Psoas muscle (tissue), 8 donors: ENCODE measurements around the gene KCTD20. TPM values are rescaled to one million over a fixed set of nuclear protein-coding genes. Genes with fewer than 3 reads are reported as not detected.

Experiments used
- ATAC-seq, 4 donors: fragments of 200-7000 bp; cut with Tn5 transposase; one replicate each; pipeline ENCODE4 v1.9.1; 2020; ENCODE audit warnings: moderate library complexity in 3 of 4, mild to moderate bottlenecking in 2 of 4
- DNase-seq, 2 donors: peaks; one replicate each; pipeline ENCODE4 v3.0.0-alpha.2; 2020
- H3K27ac ChIP-seq: fragments of 200-600 bp; one replicate; pipeline ENCODE4 v1.8.0; 2022
- H3K27me3 ChIP-seq, 3 donors: fragments of 200-600 bp in 1 of 3; one replicate each; pipeline versions ENCODE4 v1.6.1 to v1.8.0; 2013 to 2022; ENCODE audit warnings: low read length in 2 of 3, mild to moderate bottlenecking in 2 of 3, moderate library complexity in 1 of 3; ENCODE audit not compliant: insufficient read depth in 3 of 3
- H3K36me3 ChIP-seq, 2 donors: fragments of 200-600 bp in 1 of 2; one replicate each; pipeline versions ENCODE4 v1.6.1 to v1.8.0; 2013 to 2022; ENCODE audit warnings: low read depth in 1 of 2, mild to moderate bottlenecking in 1 of 2, moderate library complexity in 1 of 2; ENCODE audit not compliant: insufficient read depth in 1 of 2
- H3K4me1 ChIP-seq: fragments of 200-600 bp; one replicate; pipeline ENCODE4 v1.8.0; 2022
- H3K4me3 ChIP-seq: fragments of 200-600 bp; one replicate; pipeline ENCODE4 v1.8.0; 2022; ENCODE audit warnings: mild to moderate bottlenecking
- H3K9me3 ChIP-seq: fragments of 200-600 bp; one replicate; pipeline ENCODE4 v1.8.0; 2022
- WGBS, 3 donors: extraction: QIAGEN DNeasy Blood & Tissue Kit; methylation state at CpG; one replicate each; pipeline versions ENCODE4 v1.1.6 to v1.1.7; 2013; 5-methylcytosine and 5-hydroxymethylcytosine counted together
- intact Hi-C, 2 donors: fragments of 100-400 bp; cut with DNase I; formaldehyde crosslinking; loops; one replicate each; pipeline versions ENCODE4 v1.11.0 to v1.14.2; 2022
- polyA plus RNA-seq, 3 donors: library from polyadenylated mRNA; stranded (reverse); fragments of 200-250 nt; gene quantifications; one replicate each; pipeline ENCODE4 v1.2.3, GENCODE V29; 2013
- total RNA-seq, 4 donors: library from RNA; stranded (reverse); fragmentation: NEBNext Ultra II Directional in 2 of 4; extraction: Animal tissue kit (Norgen Biotek cat#: 25700) in 2 of 4; gene quantifications; one replicate each; pipeline versions ENCODE4 v1.2.1 to v1.2.4, GENCODE V29; 2021 to 2023
- TF ChIP-seq, protein P1 (sequence below): fragments of 200-600 bp; IDR thresholded peaks from one replicate; pipeline ENCODE4 v1.8.0; 2022; ENCODE audit warnings: antibody characterized with exemption
- donor health status: healthy with polysubstance abuse.
- donor health status: DM: no; HTN: no; CAD: no; lungs with moderate emphysema.
- donor health status: Bipolar disorder and iron deficiency.
- donor health status: healthy.
- donor health status: DM: yes; HTN: yes; CAD: no.
- donor health status: DM: no; HTN: no; CAD: no.
- donor health status: DM: no; HTN: no; CAD: no.
- donor health status: DM: yes; HTN: yes; CAD: no.

The KCTD20 gene
- total and polyA plus RNA-seq, 7 donors: 11.6 to 44.4 (median 22.6) TPM

DNA sequence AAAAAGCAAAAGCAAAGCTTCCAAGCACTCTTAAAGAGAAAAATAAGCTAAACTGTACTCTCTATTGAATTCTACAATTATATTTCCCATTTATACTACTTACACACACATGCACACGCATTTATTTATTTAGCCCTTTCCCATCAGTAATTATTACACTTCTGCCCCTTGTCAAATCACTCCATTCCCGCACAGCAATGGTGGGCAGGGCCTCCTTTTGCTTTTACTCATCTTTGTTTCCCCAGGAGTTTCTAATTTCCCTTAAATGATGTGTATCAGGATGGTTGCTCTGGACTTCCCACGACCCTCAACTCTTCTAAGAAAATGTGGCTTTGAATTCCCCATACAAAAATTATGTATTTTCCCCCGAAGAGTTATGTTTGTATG lies 20.1 kb upstream of the KCTD20 start:
- Histone ChIP-seq H3K27ac (peak overlapping the region; percentile 83), H3K36me3 (no peaks in the 10 kb centered on the region), H3K4me1 (peaks cover 12% of the 10 kb centered on the region), H3K9me3 (no peaks in the 10 kb centered on the region), H3K4me3 (peak overlapping the region; percentile 69), H3K27me3 (no peaks in the 10 kb centered on the region)
- intact Hi-C loops: loop anchor here (1.0 to 10.0 kb wide), 4 partner anchors 20 to 332 kb away; partner anchors contain the start of genes KCTD20 (in 1 of the 2), PXT1 (in 1 of the 2) and STK38 (in 1 of the 2)
- TF ChIP-seq, protein P1, sequence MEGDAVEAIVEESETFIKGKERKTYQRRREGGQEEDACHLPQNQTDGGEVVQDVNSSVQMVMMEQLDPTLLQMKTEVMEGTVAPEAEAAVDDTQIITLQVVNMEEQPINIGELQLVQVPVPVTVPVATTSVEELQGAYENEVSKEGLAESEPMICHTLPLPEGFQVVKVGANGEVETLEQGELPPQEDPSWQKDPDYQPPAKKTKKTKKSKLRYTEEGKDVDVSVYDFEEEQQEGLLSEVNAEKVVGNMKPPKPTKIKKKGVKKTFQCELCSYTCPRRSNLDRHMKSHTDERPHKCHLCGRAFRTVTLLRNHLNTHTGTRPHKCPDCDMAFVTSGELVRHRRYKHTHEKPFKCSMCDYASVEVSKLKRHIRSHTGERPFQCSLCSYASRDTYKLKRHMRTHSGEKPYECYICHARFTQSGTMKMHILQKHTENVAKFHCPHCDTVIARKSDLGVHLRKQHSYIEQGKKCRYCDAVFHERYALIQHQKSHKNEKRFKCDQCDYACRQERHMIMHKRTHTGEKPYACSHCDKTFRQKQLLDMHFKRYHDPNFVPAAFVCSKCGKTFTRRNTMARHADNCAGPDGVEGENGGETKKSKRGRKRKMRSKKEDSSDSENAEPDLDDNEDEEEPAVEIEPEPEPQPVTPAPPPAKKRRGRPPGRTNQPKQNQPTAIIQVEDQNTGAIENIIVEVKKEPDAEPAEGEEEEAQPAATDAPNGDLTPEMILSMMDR: no peak
- DNase-seq (no peak), ATAC-seq (no peak)
- 12 to 15% (median 13%) methylated on average over 4 of the region's 4 CpGs for WGBS, 3 donors

DNA sequence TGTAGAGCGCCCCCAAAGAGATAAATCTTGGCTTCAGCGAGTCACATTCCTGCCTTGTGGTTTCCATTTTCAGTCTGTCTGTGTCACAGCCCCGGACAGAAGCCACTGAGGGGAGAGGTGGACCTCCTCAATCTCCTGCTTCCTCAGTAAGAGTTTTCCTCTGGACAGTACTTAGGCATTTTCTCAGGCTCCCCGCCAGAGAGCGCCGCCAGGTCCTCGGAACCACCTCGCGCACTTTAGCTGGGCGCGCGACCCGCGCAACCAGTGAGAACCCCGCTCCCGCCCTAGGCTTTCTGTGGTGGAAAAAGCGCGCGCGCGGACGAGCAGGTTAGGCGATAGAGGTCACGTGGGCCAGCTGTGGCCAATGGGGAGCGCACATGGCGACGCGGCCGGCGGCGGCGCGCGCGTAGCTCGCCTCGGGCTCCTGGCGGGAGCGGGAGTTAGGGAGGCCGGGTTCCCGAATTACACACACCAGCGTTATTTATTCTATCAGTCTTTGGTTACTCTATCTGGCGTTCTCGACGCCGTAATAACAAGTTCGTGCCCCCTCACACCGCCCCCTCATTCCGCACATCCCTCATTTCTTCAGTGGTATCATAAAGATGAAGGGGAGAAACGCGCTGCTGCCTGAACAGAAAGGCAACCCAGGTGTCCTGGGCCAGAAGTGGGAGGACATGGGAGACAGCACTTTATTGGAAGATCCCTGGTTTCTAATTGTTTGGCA lies 19.5 kb upstream of the KCTD20 start:
- peak; percentile 99 for DNase-seq
- intact Hi-C loops: loop anchor here (1.0 to 10.0 kb wide), 4 partner anchors 20 to 332 kb away; partner anchors contain the start of genes KCTD20 (in 1 of the 2), PXT1 (in 1 of the 2) and STK38 (in 1 of the 2)

DNA sequence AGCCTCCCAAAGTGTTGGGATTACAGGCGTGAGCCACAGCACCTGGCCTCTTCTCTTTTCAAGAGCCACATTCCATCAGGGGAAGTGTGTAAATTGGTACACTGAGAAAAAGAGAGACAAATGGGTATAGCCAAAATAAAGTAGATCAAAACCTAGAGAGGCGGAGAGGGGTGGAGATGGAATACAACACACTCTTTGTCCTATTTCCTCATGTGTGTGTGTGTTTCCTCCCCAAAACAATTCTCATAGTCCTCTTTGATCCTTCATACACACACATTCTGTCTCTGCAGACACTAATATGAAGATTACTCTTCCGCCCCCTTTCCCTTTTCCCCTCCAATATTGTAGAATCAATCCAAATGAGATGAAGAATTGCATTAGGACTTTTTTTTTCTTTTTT lies 16.2 kb upstream of the KCTD20 start:
- Histone ChIP-seq H3K36me3 (no peaks in the 10 kb centered on the region), H3K4me1 (peaks cover 12% of the 10 kb centered on the region), H3K27me3 (no peaks in the 10 kb centered on the region), H3K9me3 (no peaks in the 10 kb centered on the region), H3K27ac (no peak overlapping the region), H3K4me3 (no peak overlapping the region)
- TF ChIP-seq, protein P1: no peak
- no peak for DNase-seq
- intact Hi-C loops: loop anchor here in 1 of 2 donors (10.0 kb wide), 2 partner anchors 118 to 328 kb away; partner anchors contain the start of gene STK38
- 80 to 91% (median 91%) methylated on average over 3 of the region's 3 CpGs for WGBS, 3 donors
- ATAC-seq: no peak

More for the DNA sequence above, 19.5 kb upstream of the KCTD20 start:
- no peaks in the 10 kb centered on the region for H3K27me3 ChIP-seq
- ATAC-seq: peak; percentile 99 to 100 (median 100)
- peak overlapping the region; percentile 69 for H3K4me3 ChIP-seq
- H3K4me1 ChIP-seq: peaks cover 12% of the 10 kb centered on the region
- 0% methylated on average over 49 to 51 of the region's 51 CpGs for WGBS, 3 donors
- TF ChIP-seq, protein P1: peak; percentile 59
- H3K27ac ChIP-seq: peak overlapping the region; percentile 83
- no peaks in the 10 kb centered on the region for H3K9me3 ChIP-seq
- no peaks in the 10 kb centered on the region for H3K36me3 ChIP-seq

DNA sequence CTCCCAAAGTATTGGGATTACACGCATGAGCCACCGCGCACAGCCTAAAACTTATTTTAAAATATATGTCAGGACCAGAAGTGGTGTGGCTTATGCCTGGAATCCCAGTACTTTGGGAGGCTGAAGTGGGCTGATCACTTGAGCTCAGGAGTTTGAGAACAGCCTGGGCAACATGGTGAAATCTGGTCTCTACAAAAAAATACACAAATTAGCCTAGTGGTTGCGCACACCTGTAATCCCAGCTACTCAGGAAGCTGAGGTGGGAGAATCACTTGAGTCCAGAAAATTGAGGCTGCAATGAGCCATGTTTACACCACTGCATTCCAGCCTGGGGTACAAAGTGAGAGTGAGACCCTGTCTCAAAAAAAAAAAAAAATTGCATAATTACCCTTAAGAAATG lies 13.9 kb upstream of the KCTD20 start:
- peaks cover under 1% of the 10 kb centered on the region for H3K4me1 ChIP-seq
- ATAC-seq (peak in 1 of 4 donors; percentile 35), DNase-seq (no peak)
- intact Hi-C loops: loop anchor here in 1 of 2 donors (10.0 kb wide), 2 partner anchors 116 to 326 kb away; partner anchors contain the start of gene STK38
- no peak overlapping the region for H3K27ac ChIP-seq
- H3K9me3 ChIP-seq: no peaks in the 10 kb centered on the region
- no peaks in the 10 kb centered on the region for H3K27me3 ChIP-seq
- no peak overlapping the region for H3K4me3 ChIP-seq
- no peaks in the 10 kb centered on the region for H3K36me3 ChIP-seq
- TF ChIP-seq, protein P1: no peak
- WGBS, 3 donors: 47 to 95% (median 62%) methylated on average over 4 of the region's 4 CpGs
